Hematopoietic multipotent progenitor cell treated with erythropoietin and hydrocortisone succinate and interleukin-3 and kit ligand, for 17 days (in vitro differentiated cells): ENCODE measurements around the gene TMEM9.

Source experiments
- DNase-seq: peaks from one replicate; pipeline ENCODE4 v3.0.0-alpha.2; 2015; ENCODE audit warnings: low spot score

TMEM9 gene

GRCh38 chr1:201144701-201145100 lies 9.6 kb downstream of the TMEM9 start:
- DNase-seq = no peak

- DNase-seq = no peak
These were observed 10.3 kb downstream of the TMEM9 start for GRCh38 chr1:201143726-201144635.

DNA sequence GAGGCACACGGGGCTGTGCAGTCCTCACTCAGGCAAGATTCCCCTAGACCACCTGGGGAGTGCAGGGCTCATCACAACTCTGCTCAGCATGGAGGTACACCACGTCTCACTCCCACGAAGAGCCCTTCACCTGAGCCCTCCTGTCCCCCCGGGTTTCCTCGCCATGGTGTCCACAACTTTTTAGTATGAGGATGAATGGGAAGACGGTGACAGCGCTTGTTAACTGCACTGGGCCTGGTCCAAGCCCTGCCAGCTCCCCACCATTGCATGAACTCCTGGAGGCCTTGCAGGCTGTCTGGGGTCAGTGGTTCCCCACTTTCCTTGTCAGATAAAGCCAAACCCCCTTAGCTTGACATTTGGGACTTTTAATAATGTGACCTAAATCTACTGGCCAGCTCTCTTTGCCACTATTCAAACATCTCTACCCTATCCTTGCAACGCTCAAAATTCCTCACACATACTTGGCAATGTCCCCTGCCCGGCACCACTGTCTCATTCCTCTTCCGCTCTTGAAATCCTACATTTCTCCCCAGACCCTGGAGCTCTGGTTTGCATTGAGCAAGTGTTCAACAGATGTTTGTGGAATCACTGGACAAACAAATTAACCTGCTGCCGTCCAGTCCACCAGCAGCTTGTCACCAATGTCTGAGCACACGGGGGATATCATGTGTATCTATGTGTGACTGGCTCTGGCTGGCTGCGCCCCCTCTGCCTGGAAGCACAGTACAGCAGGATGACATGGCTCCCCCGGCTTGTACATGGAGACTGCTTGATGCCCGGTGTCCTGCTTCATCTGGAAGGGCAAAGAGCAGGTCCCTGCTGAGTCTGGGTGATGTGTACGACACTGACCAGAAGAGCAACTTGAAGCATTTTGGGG lies 11.2 kb downstream of the TMEM9 start:
- no peak for DNase-seq

DNA sequence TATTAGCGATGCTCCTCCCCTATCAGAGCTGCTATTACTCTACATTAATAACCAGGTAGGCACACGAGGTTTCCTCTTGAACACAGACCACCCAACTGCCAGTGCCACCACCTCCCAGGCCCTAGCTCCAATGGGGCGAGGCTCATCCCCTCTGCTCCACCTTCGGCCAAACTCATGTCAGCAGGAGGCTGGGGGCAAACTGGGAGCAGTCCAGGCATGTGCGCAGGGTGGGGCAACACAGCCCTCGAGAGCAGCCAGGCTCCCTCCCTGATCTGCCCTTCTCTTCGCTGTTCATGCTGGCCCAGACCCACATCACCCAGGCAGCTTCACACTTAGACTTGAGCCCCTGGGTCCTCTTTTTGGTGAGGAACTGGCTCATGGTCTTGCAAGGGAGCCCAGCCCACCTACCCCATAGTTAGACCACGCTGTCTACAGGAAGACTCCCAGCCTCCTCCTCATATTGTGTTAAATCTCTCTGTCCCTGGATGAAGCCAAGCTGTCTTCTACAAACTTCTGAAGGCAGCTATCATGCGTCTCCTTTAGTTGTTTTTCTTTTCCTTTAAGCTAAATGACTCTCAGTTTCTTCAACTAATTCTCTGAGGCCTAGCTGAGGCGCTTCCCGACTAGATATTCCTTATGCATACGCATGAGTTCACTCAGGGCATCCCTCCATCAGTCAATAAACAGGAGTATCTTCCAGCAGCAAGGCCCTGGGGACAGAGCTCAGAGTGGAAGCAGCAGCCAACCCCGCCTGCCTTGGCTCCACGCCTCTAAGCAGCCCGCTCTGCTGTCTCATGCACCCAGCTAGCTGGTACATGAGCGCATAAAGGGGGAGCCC lies 12.0 kb downstream of the TMEM9 start:
- no peak for DNase-seq

DNA sequence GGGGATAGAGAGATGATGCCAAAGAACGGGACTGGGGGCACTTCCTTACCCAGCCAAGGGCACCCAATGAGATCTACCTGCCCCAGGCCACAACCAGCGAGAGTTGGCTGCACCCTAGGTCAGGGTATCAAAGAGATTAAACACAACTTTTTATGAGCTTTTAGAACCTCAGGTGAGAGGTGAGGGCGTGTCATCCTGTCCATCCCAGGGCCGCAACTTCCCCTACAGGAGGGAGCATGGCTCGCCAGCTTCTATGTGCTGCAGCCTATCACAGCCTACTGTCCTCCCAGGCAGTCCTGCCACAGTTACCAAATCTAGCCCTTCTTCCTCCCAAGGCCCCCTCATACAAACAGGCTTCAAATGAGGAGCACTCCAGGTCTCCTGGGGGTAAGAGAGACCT lies 12.9 kb downstream of the TMEM9 start:
- no peak for DNase-seq

DNA sequence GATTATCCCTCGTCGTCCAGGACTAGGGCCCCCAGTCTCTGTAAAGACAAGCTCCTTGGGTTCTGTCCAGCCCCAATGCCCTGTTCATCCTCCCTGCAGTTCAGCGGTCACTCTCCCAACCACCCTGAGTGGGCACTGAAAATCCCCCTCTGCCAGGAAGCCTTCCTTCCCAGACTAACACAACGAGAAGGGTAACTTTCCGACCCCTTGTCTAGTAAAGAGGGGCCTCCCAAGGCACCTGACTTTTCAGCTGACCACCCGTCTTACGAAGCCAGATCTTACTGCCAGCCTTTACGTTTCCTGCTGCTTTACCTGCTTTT lies 13.4 kb downstream of the TMEM9 start:
- no peak for DNase-seq

DNA sequence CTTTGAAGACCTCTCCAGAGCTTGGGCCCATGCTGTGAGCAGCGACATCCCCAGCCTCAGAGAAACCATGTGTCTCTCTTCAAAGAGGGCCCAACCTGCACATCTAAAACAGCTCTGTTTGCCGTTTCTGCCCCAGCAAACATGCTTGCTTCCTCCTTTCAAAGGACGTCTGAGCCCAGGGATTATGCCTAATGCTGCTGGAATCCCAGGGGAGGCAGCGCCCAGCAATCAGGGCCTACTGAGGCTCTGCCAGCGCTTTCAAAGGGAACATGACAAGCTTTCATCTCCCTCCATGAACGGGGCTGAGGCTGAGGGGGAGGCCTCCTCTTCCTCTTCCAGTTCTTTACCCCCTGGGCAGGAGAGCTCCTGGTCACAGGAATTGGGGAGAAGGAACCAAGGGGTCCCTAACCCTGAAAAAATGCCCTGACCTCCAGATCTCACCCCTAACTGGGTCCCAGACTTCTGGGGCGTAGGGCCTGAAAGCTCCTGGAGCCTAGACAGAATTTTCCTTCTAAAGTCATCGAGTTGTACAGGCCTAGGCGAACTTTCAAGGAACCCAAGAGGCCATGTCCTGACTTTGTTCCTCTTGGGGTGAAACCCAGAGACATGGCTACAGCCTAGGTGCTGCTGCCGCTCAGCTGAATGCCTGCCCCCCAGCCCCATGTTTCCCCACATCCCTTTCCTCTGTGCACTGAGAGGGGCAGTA lies 13.9 kb downstream of the TMEM9 start:
- DNase-seq = no peak

DNA sequence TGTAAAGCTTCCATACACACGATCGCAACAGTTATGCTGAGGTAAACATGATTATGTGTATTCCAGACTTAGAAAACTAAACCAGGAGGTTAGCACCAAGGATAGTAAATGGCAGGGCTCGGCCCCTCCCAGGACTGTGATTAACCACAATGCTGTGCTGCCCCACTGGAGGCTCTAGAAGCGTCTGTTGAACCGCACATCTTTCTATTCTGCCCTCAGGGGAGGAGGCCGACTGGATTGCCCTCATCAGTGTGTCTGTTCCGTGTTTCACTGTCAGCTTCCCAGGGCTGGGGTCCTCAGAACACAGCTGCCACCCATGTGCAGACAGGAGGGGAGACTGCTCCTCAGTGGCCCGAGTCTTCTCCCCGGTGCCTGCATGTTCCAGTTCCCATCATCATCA lies 14.5 kb downstream of the TMEM9 start:
- DNase-seq = no peak

GRCh38 chr1:201139306-201139705 lies 15.0 kb downstream of the TMEM9 start:
- no peak for DNase-seq

- no peak for DNase-seq
These were observed 15.9 kb downstream of the TMEM9 start for GRCh38 chr1:201138311-201138840.

DNA sequence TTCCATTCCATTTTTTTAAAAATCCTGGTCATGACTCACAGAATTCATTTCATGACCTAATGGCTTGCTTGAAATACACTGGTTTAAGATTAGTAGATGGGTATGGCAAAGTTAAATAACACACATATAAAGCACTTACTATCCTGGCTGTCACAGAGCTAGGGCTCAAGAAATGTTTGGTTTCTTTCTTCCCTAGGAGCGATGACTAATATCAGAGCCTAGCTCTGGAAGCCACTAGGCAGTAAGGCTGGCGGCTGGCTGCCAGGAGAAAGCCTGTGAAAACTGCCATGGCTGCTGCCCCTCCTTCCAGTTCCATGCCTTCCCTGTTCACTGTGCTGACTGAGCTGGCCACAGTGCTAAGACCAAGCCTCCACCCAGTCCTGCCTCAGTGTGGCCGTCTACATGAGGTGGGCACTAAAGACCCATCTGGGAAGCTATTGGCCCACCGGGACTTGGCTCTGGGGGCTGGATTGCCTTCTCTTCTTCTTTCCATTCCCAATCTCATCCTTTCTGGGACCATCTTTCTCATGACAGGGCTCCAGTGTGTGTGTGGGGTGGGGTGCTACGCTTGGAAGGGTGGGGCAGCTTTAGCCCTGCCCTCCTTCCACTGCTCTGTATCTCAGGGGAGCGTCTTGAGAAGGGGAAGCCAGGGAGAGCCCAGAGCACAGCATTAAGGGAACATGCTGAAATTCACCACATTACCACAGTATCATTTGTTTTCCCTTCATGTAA lies 16.5 kb downstream of the TMEM9 start:
- peak; percentile 8 for DNase-seq

DNA sequence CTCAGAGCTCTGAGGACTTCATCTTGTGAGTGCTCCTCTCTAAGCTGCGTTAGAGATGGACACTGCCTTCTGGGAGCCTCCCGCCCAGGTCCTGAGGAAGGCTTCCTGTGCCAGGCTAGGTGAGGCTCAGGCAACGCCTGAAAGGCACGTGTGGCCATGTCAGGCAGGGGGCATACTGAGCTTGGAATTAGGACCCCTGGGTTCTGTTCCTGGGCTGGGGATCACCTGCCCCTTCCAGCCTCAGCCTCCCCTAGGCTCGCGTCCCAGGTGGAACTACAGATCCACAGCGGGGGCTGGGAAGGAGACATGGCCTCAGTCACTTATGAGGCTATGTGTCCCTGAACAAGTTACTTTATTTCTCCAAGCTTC lies 17.3 kb downstream of the TMEM9 start:
- no peak for DNase-seq

DNA sequence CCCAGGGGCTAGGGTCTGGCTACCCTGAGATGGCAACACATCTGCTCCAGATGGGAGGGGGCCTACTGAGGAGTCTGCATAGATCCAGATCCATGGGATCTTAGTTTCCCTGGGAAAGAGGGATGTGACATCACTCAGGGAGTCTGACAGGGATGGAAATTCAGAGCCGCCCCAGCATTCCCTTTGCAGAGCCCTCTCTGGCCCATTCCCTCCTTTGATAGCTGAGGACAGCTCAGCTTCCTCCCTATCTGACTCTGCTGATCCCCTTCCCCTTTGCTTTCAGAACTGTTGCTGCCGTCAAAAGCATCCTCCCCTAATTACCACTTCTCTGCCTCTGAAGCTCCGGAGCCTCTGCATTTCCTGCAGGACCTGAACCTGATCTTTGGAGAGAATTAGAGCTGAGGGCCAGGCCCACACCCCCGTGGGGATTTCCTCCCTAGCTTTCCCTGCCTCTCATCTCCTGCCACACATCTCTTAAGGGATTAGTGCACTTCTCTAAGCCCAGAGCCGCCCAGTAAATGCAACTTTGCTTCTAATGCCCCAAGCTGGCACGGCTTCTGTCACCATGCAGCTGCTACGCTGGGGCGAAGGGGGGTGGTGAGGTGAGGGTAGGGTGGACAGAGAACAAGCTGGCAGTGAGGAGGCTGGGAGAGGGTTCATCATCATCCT lies 17.8 kb downstream of the TMEM9 start:
- no peak for DNase-seq

GRCh38 chr1:201134405-201134804 lies 19.9 kb downstream of the TMEM9 start:
- no peak for DNase-seq

- DNase-seq = no peak
These were observed 22.9 kb downstream of the TMEM9 start for GRCh38 chr1:201131398-201131797.

GRCh38 chr1:201128962-201129361 lies 25.3 kb downstream of the TMEM9 start:
- no peak for DNase-seq

DNA sequence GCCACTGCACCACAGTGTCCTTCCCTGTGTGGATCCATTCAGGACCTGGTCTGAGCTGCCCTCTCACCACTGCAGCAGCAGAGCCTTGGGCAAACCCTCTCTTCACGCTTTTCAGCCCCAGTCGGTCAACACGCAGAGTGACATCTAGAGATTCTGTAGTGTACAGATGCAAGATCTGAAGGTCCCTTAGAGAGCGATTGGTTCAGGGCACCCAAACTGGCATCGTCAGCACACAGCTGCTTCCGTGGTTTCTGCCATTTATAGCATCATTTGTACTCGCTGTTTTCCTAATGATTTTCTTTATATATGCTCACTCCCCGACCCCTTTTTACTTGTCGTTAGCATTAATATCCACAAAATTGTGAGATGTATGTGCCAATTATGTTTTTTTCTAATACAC lies 25.8 kb downstream of the TMEM9 start:
- DNase-seq = no peak

GRCh38 chr1:201127755-201128455 lies 26.4 kb downstream of the TMEM9 start:
- no peak for DNase-seq
